Right ventricle myocardium inferior (tissue), 1 donor: ENCODE data around the gene NFATC3. TPM values are rescaled to one million over a fixed set of nuclear protein-coding genes. Genes with fewer than 3 reads are reported as not detected.
A peak's percentile ranks its signal among the peaks of the same experiment; 100 is the strongest.
"Not testable (repeated sequence)": the region's sequence is repeated elsewhere in the genome, so short reads cannot be mapped to it uniquely, and the experiment has no call there.

Experiments used
- ATAC-seq: fragments of 200-7000 bp; cut with Tn5 transposase; one replicate; pipeline ENCODE4 v1.9.1; 2020; ENCODE audit warnings: mild to moderate bottlenecking, moderate library complexity
- DNase-seq: peaks from one replicate; pipeline ENCODE4 v3.0.0; 2021; ENCODE audit errors: missing footprints
- intact Hi-C: fragments of 100-400 bp; cut with DNase I; formaldehyde crosslinking; loops from one replicate; pipeline ENCODE4 v1.11.0; 2022
- total RNA-seq: library from RNA; stranded (reverse); fragmentation: NEBNext Ultra II Directional; extraction: Animal tissue kit (Norgen Biotek cat#: 25700); gene quantifications from one replicate; pipeline ENCODE4 v1.2.1, GENCODE V29; 2021
- donor health status: DM: no; HTN: yes; CAD: no; lungs with severe emphysema.

The NFATC3 gene
- total RNA-seq, 1 donor from 2014 or later = 23.7 TPM

GRCh38 chr16:68107230-68107928, 22.2 kb downstream of the NFATC3 start:
- DNase-seq, ATAC-seq, intact Hi-C loops: not testable (repeated sequence)

DNA sequence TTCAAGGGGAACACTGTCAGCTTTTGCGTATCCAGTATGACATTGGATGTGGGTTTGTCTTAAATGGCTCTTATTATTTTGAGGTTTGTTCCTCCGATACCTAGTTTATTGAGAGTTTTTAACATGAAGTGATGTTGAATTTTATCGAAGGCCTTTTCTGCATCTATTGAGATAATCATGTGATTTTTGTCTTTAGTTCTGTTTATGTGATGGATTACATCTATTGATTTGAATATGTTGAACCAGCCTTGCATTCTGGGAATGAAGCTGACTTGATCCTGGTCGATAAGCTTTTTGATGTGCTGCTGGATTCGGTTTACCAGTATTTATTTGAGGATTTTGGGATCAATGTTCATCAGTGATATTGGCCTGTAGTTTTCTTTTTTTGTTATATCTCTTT, 24.0 kb downstream of the NFATC3 start:
- DNase-seq, intact Hi-C loops, ATAC-seq: not testable (repeated sequence)

DNA sequence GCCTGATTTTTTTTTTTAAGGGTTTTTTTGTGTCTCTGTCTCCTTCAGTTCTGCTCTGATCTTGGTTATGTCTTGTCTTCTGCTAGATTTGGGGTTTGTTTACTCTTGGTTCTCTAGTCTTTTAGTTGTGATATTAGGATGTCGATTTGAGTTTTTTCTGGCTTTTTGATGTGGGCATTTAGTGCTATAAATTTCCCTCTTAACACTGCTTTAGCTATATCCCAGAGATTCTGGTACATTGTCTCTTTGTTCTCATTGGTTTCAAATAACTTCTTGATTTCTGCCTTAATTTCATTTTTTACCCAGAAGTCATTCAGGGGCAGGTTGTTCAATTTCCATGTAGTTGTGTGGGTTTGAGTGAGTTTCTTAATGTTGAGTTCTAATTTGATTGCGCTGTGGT, 25.4 kb downstream of the NFATC3 start:
- intact Hi-C loops, ATAC-seq, DNase-seq: not testable (repeated sequence)

- DNase-seq = no peak
- no peak for ATAC-seq
- intact Hi-C loops = no loop called here
These were observed 26.2 kb downstream of the NFATC3 start for GRCh38 chr16:68111379-68111778.

- intact Hi-C loops = no loop called here
- ATAC-seq = no peak
- DNase-seq = no peak
These were observed 28.0 kb downstream of the NFATC3 start for GRCh38 chr16:68113059-68113761.

GRCh38 chr16:68113765-68114240, 28.6 kb downstream of the NFATC3 start:
- ATAC-seq = no peak
- intact Hi-C loops = no loop called here
- DNase-seq = no peak

- ATAC-seq, intact Hi-C loops, DNase-seq: not testable (repeated sequence)
These were observed 29.8 kb downstream of the NFATC3 start for GRCh38 chr16:68114939-68115338.

DNA sequence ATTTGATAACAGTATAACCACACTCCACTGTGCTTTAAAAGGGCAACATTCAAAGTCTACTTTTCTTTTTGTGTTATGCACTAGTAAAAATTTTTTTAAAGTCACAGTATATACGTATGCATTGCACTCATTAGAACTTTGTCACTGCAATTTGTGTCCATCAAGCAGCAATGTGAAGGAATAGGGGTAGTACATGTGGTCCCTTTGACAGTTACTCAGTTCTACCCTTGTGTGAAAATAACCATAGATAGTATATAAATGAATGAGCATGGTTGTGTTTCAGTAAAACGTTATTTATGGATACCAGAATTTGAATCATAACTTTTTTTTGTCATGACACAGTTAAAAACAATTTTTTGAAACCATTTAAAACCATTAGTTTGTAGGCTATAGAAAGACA, 30.7 kb downstream of the NFATC3 start:
- no peak for ATAC-seq
- intact Hi-C loops = no loop called here

DNA sequence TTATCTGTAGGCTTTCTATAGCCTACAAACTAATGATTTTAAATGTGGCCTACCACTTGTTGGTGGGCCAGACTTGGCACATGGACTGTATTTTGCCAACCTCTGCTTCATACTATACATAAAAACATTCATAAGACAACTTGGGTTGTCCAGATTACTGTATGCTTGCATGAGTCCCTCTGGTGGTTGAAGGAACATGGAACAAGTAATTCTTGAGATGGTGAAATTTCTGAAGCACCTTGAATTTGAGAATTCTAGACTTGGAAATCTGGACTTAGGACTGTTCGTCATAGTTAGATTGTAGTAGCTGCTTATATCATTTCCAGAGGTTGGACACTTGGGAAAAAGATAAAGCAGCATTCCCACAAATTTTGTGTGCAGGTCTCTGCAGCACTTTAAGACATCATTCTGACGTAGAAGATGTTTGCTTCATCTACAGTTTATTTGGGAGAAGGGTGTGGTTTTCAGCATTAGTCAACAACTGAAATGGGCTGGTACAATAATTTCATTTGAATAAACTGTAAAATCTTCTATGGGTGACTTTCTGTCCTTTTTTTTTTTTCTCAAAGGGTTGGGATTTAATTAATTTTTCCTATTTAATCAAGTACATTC, 31.2 kb downstream of the NFATC3 start:
- ATAC-seq (no peak), DNase-seq (no peak)
- intact Hi-C loops = no loop called here

More for the DNA sequence above, 30.7 kb downstream of the NFATC3 start:
- DNase-seq = no peak

DNA sequence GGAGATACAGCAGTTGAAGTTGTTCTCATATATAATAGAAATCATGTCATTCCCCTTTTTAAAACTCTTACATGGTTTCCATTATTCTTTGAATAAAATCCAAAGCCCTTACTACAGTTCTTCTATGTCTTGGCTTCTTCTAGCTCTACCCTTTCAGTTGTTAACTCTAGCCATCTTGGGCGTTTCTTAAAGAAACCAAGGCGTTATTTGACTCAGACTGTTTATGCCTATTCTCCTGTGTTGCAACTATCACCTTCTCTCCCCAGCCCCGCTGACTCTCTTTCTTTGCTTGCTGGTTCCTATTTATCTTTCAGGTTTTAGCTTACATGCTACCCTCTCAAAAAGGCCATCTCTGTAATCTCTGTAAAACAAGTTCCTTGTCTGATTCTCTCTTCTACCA, 32.7 kb downstream of the NFATC3 start:
- DNase-seq (no peak), ATAC-seq (no peak)
- intact Hi-C loops = no loop called here

GRCh38 chr16:68118954-68119353, 33.8 kb downstream of the NFATC3 start:
- intact Hi-C loops, ATAC-seq, DNase-seq: not testable (repeated sequence)

DNA sequence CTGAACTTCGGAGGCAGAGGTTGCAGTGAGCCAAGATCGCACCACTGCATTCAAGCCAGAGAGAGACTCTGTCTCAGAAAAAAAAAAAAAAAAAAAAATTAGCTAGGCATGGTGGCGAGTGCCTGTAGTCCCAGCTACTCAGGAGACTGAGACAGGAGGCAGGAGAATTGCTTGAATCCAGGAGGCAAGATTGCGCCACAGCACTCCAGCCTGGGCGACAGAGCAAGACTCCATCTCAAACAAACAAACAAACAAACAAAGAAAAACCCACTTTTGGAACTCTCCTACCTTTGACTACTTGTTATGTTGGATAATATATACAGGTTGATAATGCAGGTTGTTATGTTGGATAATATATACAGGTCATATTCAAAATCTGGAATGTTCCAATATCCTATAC, 35.3 kb downstream of the NFATC3 start:
- intact Hi-C loops, DNase-seq, ATAC-seq: not testable (repeated sequence)

- ATAC-seq = no peak
- DNase-seq = no peak
- intact Hi-C loops = loop anchor here (5.0 kb wide), 1 partner anchor 34 kb away; no protein-coding TSS in a partner anchor
These were observed 41.2 kb downstream of the NFATC3 start for GRCh38 chr16:68126395-68126794.

DNA sequence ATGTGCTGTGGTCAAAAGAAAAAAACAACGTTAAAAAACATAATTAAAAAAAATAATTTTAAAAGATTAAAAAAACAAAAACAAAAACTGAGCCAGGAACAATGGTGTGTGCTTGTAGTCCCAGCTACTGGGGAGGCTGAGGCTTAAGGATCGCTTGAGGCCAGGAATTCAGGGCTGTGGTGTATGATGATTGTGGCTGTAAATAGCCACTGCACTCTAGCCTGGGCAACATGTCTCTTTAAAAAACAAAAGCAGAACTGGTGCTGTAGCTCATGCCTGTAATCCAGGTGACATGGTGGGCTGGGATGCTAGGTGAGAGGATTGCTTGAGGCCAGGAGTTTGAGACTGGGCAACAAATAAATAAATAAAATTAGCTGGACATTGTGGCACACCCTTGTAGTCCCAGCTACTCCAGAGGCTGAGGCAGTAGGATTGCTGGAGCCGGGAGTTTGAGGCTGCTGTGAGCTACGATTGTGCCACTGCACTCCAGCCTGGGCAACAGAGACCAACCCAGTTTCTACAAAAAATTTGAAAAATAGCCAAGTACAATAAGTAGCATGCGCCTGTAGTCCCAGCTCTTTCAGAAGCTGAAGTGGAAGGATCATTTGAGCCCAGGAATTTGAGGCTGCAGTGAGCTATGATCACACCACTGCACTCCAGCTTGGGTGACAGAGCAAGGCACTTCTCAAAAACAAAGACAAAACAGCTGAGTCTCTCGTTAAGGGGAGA, 43.6 kb downstream of the NFATC3 start:
- DNase-seq = no peak
- intact Hi-C loops = loop anchor here (5.0 kb wide), 1 partner anchor 36 kb away; no protein-coding TSS in a partner anchor
- ATAC-seq = peak; percentile 56

DNA sequence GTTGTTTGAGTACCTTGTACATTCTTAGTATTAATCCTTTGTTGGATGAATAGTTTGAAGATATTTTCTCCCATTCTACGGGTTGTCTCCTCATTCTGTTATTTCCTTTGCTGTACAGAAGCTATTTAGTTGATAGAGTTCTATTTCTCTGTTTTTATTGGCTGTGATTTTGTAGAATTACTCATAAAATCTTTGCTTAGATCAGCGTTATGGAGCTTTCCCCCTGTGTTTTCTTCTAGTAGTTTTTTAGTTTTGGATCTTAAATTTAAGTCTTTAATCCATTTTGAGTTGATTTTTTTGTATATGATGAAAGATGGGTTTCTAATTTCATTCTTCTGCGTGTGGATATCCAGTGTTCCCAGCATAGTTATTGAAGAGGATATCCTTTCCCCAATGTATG, 45.4 kb downstream of the NFATC3 start:
- ATAC-seq = no peak
- no peak for DNase-seq
- intact Hi-C loops = no loop called here

DNA sequence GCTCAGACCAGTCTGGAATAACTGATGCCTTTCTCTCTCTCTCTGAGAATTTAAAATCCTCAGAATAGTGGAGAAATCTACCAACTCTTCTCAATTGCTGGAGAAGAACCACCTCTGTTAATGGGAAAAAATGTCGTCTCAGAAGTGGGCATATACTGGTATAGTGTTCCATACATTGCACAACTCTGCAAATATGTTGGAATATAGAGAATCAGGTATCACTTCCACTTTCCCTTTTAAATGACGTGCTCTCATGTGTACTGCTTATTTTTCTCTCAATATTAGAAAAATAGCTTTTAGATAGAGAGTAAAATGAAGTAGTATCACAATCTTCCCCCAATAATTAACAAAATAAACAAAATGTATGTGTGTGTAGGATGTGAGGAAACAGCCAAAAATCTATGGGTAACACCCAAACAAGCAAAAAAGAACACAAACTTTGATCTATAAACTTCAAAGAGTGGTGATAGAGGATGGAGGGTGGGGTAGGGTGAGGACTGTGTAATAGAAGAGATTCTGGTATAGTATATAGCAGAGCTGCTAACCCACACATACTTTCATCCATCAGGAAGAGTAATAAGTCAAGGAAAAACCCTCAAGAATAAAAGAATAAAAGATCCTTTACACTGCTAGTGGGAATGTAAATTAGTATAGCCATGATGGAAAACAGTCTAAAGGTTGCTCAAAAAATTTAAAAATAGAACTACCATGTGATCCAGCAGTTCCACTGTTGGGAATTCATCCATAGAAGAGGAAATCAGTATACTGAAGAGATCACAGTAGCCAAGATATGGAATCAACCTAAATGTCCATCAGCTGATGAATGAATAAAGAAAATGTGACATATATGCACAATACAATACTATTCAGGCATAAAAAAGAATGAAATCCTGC, 46.9 kb downstream of the NFATC3 start:
- ATAC-seq (no peak), DNase-seq (no peak)
- intact Hi-C loops = no loop called here

DNA sequence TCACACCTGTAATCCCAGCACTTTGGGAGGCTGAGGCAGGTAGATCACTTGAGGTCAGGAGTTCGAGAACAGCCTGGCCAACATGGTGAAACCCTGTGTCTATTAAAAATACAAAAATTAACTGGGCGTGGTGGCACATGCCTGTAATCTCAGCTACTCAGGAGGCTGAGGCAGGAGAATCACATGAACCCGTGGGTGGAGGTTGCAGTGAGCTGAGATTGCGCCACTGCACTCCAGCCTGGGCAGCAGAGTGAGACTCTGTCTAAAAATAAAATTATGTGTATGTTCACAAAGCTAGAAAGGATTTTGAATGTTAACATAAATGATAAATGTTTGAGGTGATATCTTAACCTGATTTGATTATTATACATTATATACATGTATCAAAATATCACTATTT, 47.8 kb downstream of the NFATC3 start:
- intact Hi-C loops, DNase-seq, ATAC-seq: not testable (repeated sequence)

- ATAC-seq = no peak
- intact Hi-C loops = no loop called here
These were observed 49.5 kb downstream of the NFATC3 start for GRCh38 chr16:68134644-68135043.

More at GRCh38 chr16:68134644-68135043, 49.5 kb downstream of the NFATC3 start:
- DNase-seq = no peak
